ENCODE data around the gene EYA2. TPM values are rescaled to one million over a fixed set of nuclear protein-coding genes. Genes with fewer than 3 reads are reported as not detected.

Gene EYA2
- total RNA-seq, 4 donors from 2014 or later: 2.0 to 11.0 (median 5.6) TPM

GRCh38 chr20:46963196-46963529 is 68.5 kb downstream of the EYA2 start:
- Histone ChIP-seq H3K4me3 (no peak overlapping the region), H3K27ac (no peak overlapping the region), H3K4me1 (no peaks in the 10 kb centered on the region), H3K36me3 (no peaks in the 10 kb centered on the region), H3K27me3 (no peaks in the 10 kb centered on the region), H3K9me3 (no peaks in the 10 kb centered on the region)
- DNase-seq: no peak
- intact Hi-C loops (cut with DNase I; ENCODE audit: low total_unique reads): no loop called here
- no peak for TF ChIP-seq POLR2A (IDR thresholded peaks at IDR 0.05)
- no peak for TF ChIP-seq CTCF (IDR thresholded peaks at IDR 0.05)

GRCh38 chr20:46963758-46964617 is 69.3 kb downstream of the EYA2 start:
- H3K4me3 ChIP-seq: no peak overlapping the region
- no peak for DNase-seq
- H3K9me3 ChIP-seq: no peaks in the 10 kb centered on the region
- intact Hi-C loops (cut with DNase I; ENCODE audit: low total_unique reads): no loop called here
- no peak overlapping the region for H3K27ac ChIP-seq
- no peaks in the 10 kb centered on the region for H3K4me1 ChIP-seq
- no peak for TF ChIP-seq CTCF (IDR thresholded peaks at IDR 0.05)
- no peak for TF ChIP-seq POLR2A (IDR thresholded peaks at IDR 0.05)
- no peaks in the 10 kb centered on the region for H3K27me3 ChIP-seq
- H3K36me3 ChIP-seq: no peaks in the 10 kb centered on the region

- H3K27ac ChIP-seq: no peak overlapping the region
- no peaks in the 10 kb centered on the region for H3K9me3 ChIP-seq
- H3K4me1 ChIP-seq: no peaks in the 10 kb centered on the region
- DNase-seq: no peak
- no peak overlapping the region for H3K4me3 ChIP-seq
- intact Hi-C loops (cut with DNase I; ENCODE audit: low total_unique reads): no loop called here
- TF ChIP-seq POLR2A (IDR thresholded peaks at IDR 0.05) (no peak), CTCF (IDR thresholded peaks at IDR 0.05) (no peak)
- H3K36me3 ChIP-seq: no peaks in the 10 kb centered on the region
- no peaks in the 10 kb centered on the region for H3K27me3 ChIP-seq
These were observed 70.2 kb downstream of the EYA2 start for GRCh38 chr20:46964618-46965455.

GRCh38 chr20:46965477-46965876 is 70.8 kb downstream of the EYA2 start:
- no peak for TF ChIP-seq CTCF (IDR thresholded peaks at IDR 0.05)
- TF ChIP-seq POLR2A (IDR thresholded peaks at IDR 0.05): no peak
- H3K27me3 ChIP-seq: no peaks in the 10 kb centered on the region
- no peak overlapping the region for H3K27ac ChIP-seq
- no peaks in the 10 kb centered on the region for H3K9me3 ChIP-seq
- no peaks in the 10 kb centered on the region for H3K4me1 ChIP-seq
- no peaks in the 10 kb centered on the region for H3K36me3 ChIP-seq
- intact Hi-C loops (cut with DNase I; ENCODE audit: low total_unique reads): no loop called here
- no peak for DNase-seq
- H3K4me3 ChIP-seq: no peak overlapping the region

- Histone ChIP-seq H3K9me3 (no peaks in the 10 kb centered on the region), H3K36me3 (no peaks in the 10 kb centered on the region), H3K4me1 (no peaks in the 10 kb centered on the region), H3K27ac (no peak overlapping the region), H3K4me3 (no peak overlapping the region), H3K27me3 (no peaks in the 10 kb centered on the region)
- no peak for DNase-seq
- TF ChIP-seq CTCF (IDR thresholded peaks at IDR 0.05): no peak
- TF ChIP-seq POLR2A (IDR thresholded peaks at IDR 0.05): no peak
- intact Hi-C loops (cut with DNase I; ENCODE audit: low total_unique reads): no loop called here
These were observed 73.0 kb downstream of the EYA2 start for GRCh38 chr20:46967646-46968045.
